Activated CD8-positive, alpha-beta T cell treated with anti-CD3 and anti-CD28 coated beads, Interleukin-2, amount 10 ng/mL, durations not matched to agents 7 days and 5 days (primary cell): ENCODE results near the gene SH3BP5. TPM values are rescaled to one million over a fixed set of nuclear protein-coding genes. Genes with fewer than 3 reads are reported as not detected.

ENCODE experiments used
- total RNA-seq, 2 experiments: library from RNA; stranded (reverse); gene quantifications; one replicate each; pipeline ENCODE4 v1.2.3, GENCODE V29; 2021

Gene SH3BP5
- total RNA-seq, 2 experiments from 2014 or later, result 12.6 to 15.0 TPM

Other genes starting within 250 kb of the SH3BP5 start
- gene RBSN, start 233.4 kb downstream of the SH3BP5 start, total RNA-seq, result 10 to 100 TPM; 16.4 to 17.8 TPM
- 10 to 100 TPM; 28.3 to 29.5 TPM for gene CAPN7, start 126.3 kb downstream of the SH3BP5 start, total RNA-seq
- 10 to 100 TPM; 18.2 to 20.6 TPM for gene METTL6, start 95.0 kb upstream of the SH3BP5 start, total RNA-seq
- 10 to 100 TPM; 31.3 to 31.5 TPM for gene EAF1, start 95.0 kb upstream of the SH3BP5 start, total RNA-seq
- gene COLQ, start 189.1 kb upstream of the SH3BP5 start, total RNA-seq, result 1 to 10 TPM; 5.3 to 6.0 TPM